ENCODE data around the gene LY86. TPM values are rescaled to one million over a fixed set of nuclear protein-coding genes. Genes with fewer than 3 reads are reported as not detected.

LY86 gene
- polyA plus RNA-seq, 4 donors, result 2.8 to 3.4 (median 3.0) TPM; not detected in 1

DNA sequence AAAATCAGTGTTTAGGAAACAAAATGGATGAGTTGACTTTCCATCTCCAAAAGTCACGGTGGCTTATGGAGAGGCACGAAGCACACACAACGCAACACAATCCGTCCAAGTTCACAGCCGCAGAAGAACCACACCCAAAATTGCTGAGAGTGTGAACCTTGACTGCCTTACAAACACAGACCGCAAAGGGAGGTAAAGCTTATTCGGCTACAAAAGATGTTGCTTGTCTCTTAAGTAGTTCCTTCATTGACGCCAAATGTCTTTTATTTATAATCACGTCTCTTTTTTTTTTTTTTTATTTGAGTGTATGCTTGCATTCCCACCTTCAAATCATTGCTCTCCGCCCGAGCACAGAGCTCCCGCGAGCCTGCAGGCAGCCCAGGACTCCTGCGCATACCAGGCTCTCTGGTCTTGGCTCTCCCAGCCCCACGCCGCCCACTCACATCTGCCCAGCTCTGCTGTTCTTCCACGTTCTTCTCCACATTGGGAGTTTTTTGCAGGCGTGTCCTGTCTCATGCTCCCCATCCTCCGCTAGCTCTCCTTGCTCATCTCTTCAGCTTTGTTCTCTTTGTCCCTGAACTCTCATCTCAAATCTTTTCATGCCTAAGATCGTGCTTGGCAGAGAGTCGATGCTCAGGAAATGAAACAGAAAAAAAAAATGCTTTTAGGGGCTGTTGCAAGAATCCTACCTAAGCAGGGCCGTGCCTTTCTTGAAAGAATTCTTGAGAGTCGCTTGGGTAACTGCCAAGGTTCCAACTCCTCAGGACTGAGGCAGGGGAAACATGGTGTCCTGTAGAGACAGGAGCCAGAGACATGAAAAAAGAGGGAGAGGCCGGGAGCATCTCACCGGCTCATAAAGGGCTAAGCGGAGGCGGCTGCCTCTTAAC lies 25.8 kb downstream of the LY86 start:
- H3K4me1 ChIP-seq (ENCODE audit: control insufficient read depth in 3 of 3, insufficient read depth in 2 of 3, low read depth in 1 of 3, low read length in 2 of 3), result peaks cover 0 to 4% (median 0%) of the 10 kb centered on the region in 3 donors
- no peak for FAIRE-seq
- H3K27me3 ChIP-seq (ENCODE audit: control insufficient read depth in 3 of 3, insufficient read depth in 3 of 3, low read length in 3 of 3), result peaks cover 0 to 8% (median 0%) of the 10 kb centered on the region in 3 donors
- DNase-seq, result no peak
- H3K4me3 ChIP-seq (ENCODE audit: low read depth in 1 of 3, low read length in 3 of 3), result no peak overlapping the region
- H3K27ac ChIP-seq (ENCODE audit: low read depth in 1 of 3, low read length in 2 of 3), result no peak overlapping the region
- no peaks in the 10 kb centered on the region for H3K9me3 ChIP-seq (ENCODE audit: control insufficient read depth in 2 of 2, insufficient read depth in 1 of 2, low read depth in 1 of 2, low read length in 1 of 2)
- H3K36me3 ChIP-seq (ENCODE audit: control insufficient read depth in 3 of 3, insufficient read depth in 2 of 3, low read depth in 1 of 3, low read length in 3 of 3), result no peaks in the 10 kb centered on the region
- WGBS, 3 donors, result 71 to 80% (median 75%) methylated on average over 27 of the region's 27 CpGs

DNA sequence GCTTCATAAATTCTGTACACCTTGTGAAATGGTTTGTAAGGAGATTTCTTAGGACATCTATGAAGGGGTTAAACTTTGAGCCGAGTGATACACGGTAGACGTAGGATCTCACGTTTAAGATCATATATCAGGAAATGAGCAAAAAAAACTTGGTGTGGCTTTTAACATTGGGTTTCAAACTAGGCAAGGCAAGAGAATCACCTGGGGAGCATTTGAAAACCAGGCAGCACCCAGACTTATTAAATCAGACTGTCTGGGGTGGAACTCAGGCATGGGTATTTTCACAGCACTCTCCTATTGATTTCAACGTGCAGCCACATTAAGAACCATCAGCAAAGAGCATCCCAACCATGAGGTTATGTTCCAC lies 26.4 kb downstream of the LY86 start:
- no peak for FAIRE-seq
- Histone ChIP-seq H3K27ac (ENCODE audit: low read depth in 1 of 3, low read length in 2 of 3) (no peak overlapping the region), H3K36me3 (ENCODE audit: control insufficient read depth in 3 of 3, insufficient read depth in 2 of 3, low read depth in 1 of 3, low read length in 3 of 3) (no peaks in the 10 kb centered on the region), H3K4me1 (ENCODE audit: control insufficient read depth in 3 of 3, insufficient read depth in 2 of 3, low read depth in 1 of 3, low read length in 2 of 3) (peaks cover 0 to 4% (median 0%) of the 10 kb centered on the region in 3 donors), H3K4me3 (ENCODE audit: low read depth in 1 of 3, low read length in 3 of 3) (no peak overlapping the region), H3K9me3 (ENCODE audit: control insufficient read depth in 2 of 2, insufficient read depth in 1 of 2, low read depth in 1 of 2, low read length in 1 of 2) (no peaks in the 10 kb centered on the region), H3K27me3 (ENCODE audit: control insufficient read depth in 3 of 3, insufficient read depth in 3 of 3, low read length in 3 of 3) (peaks cover 0 to 8% (median 0%) of the 10 kb centered on the region in 3 donors)
- 7 to 27% (median 25%) methylated on average over 5 of the region's 5 CpGs for WGBS, 3 donors
- no peak for DNase-seq

DNA sequence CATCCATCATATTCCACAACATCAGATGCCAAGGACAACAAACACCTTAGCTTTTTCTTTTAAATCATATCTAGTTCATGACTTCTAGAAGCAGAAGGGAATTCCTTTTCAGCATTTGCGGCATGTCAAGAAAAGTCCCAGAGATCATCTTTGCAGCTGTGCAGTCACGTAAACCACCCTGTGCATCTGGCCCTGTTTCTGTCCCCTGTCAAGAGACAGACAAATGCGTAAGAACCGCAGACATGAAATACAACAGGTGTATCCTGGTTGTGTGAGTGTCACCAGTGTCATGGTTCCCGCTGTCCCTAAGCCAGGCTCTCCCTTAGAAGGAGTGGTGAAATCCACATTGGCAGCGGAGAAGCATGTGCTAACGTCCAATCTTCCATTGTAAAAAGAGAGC lies 28.1 kb downstream of the LY86 start:
- DNase-seq (no peak), FAIRE-seq (no peak)
- Histone ChIP-seq H3K36me3 (ENCODE audit: control insufficient read depth in 3 of 3, insufficient read depth in 2 of 3, low read depth in 1 of 3, low read length in 3 of 3) (no peaks in the 10 kb centered on the region), H3K9me3 (ENCODE audit: control insufficient read depth in 2 of 2, insufficient read depth in 1 of 2, low read depth in 1 of 2, low read length in 1 of 2) (no peaks in the 10 kb centered on the region), H3K27me3 (ENCODE audit: control insufficient read depth in 3 of 3, insufficient read depth in 3 of 3, low read length in 3 of 3) (peaks cover 0 to 11% (median 0%) of the 10 kb centered on the region in 3 donors), H3K27ac (ENCODE audit: low read depth in 1 of 3, low read length in 2 of 3) (no peak overlapping the region), H3K4me1 (ENCODE audit: control insufficient read depth in 3 of 3, insufficient read depth in 2 of 3, low read depth in 1 of 3, low read length in 2 of 3) (no peaks in the 10 kb centered on the region), H3K4me3 (ENCODE audit: low read depth in 1 of 3, low read length in 3 of 3) (no peak overlapping the region)
- 78 to 87% (median 85%) methylated on average over 7 of the region's 7 CpGs for WGBS, 3 donors

DNA sequence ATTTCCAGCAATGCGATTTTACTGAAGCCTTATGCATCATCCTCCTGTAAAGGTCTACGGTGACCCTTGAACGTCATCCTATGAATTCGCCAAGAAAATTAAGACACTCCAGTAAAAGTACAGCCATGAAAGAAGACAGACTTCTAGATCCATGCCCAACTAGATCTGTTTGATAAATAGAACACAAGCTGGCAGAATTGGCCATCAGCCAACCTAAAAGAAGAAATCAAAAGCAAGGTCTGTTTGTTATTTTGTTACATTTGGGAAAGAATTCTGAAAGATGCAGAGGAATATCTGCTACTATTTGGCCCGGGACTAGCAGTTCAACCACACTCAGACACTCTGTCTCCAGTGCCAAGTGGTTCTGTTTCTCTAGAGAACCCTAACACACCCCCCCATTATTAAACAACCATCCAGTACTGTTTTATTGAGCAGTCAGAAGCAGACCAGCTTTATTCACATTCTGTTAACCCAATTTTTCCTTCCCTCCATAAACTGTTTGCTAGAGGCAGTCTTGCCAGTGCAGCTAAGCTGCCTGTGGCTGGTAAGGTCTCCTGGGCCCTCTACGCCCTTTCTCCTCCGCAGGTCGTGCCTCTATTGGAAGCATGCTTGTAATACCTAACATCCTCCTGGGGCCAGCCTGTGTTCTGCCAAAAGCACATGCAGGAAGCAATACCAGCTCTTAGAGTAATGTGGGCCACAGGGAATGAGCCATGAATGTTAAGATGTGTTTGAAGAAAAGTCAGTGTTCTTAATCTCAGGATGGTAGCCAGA lies 30.7 kb downstream of the LY86 start:
- no peaks in the 10 kb centered on the region for H3K9me3 ChIP-seq (ENCODE audit: control insufficient read depth in 2 of 2, insufficient read depth in 1 of 2, low read depth in 1 of 2, low read length in 1 of 2)
- H3K4me1 ChIP-seq (ENCODE audit: control insufficient read depth in 3 of 3, insufficient read depth in 2 of 3, low read depth in 1 of 3, low read length in 2 of 3), result no peaks in the 10 kb centered on the region
- no peak overlapping the region for H3K27ac ChIP-seq (ENCODE audit: low read depth in 1 of 3, low read length in 2 of 3)
- no peak overlapping the region for H3K4me3 ChIP-seq (ENCODE audit: low read depth in 1 of 3, low read length in 3 of 3)
- H3K27me3 ChIP-seq (ENCODE audit: control insufficient read depth in 3 of 3, insufficient read depth in 3 of 3, low read length in 3 of 3), result peaks cover 0 to 10% (median 2%) of the 10 kb centered on the region in 3 donors
- no peak for DNase-seq
- no peaks in the 10 kb centered on the region for H3K36me3 ChIP-seq (ENCODE audit: control insufficient read depth in 3 of 3, insufficient read depth in 2 of 3, low read depth in 1 of 3, low read length in 3 of 3)
- FAIRE-seq, result no peak
- WGBS, 3 donors, result 77 to 84% (median 81%) methylated on average over 8 of the region's 8 CpGs

DNA sequence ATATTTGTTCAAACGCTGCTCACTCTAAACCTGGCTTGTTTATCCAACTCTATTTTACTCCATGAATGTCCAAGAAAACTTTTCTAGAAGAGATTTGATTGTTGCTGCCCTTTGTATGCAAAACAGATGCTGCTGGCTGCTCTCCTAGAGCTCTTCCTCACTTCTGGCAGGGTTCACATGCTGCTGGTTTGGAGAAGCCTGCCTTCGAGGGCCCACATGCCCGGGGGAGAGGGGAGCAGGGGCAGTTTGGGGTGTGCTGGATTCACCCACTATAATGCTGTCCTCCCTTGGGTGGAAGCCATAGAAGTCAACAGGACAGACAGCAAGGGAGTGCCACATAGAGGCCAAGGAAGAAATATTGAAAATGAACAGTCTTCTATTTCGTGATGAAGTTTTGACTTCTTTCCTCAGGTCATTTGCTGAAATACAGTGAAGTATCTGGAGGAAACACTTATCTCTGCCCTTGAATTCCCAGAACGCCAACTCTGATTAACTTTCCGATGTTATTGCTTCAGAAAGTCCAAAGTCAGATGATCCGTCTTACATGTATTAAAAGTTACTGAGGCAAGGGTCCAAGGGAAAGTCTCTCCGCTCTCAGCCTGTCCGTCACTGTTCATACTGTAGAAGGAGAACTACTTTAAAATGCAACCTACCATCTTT lies 32.4 kb downstream of the LY86 start:
- WGBS, 3 donors, result 54 to 72% (median 68%) methylated on average over 9 of the region's 9 CpGs
- Histone ChIP-seq H3K9me3 (ENCODE audit: control insufficient read depth in 2 of 2, insufficient read depth in 1 of 2, low read depth in 1 of 2, low read length in 1 of 2) (no peaks in the 10 kb centered on the region), H3K4me3 (ENCODE audit: low read depth in 1 of 3, low read length in 3 of 3) (no peak overlapping the region), H3K27ac (ENCODE audit: low read depth in 1 of 3, low read length in 2 of 3) (no peak overlapping the region), H3K27me3 (ENCODE audit: control insufficient read depth in 3 of 3, insufficient read depth in 3 of 3, low read length in 3 of 3) (peaks cover 0 to 5% (median 2%) of the 10 kb centered on the region in 3 donors), H3K36me3 (ENCODE audit: control insufficient read depth in 3 of 3, insufficient read depth in 2 of 3, low read depth in 1 of 3, low read length in 3 of 3) (no peaks in the 10 kb centered on the region), H3K4me1 (ENCODE audit: control insufficient read depth in 3 of 3, insufficient read depth in 2 of 3, low read depth in 1 of 3, low read length in 2 of 3) (no peaks in the 10 kb centered on the region)
- DNase-seq (no peak), FAIRE-seq (no peak)

DNA sequence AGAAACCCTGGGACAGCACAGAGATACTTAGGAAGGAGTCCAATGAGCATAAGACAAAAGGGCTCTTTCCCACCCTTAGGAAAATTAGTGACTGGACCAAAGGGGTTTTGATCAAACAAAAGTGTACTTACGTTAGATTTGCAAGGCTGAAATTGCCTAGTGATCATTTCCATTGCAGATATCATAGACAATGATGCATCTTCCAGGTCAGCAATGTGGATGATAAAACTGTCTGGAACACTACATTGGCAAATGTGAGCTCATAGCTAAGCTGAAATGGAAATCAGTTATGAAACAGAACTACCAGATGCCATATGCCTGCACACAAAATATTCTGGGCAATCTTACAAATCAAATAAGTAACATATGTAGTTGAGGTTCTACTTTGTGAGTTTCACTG lies 34.0 kb downstream of the LY86 start:
- DNase-seq (no peak), FAIRE-seq (no peak)
- H3K4me3 ChIP-seq (ENCODE audit: low read depth in 1 of 3, low read length in 3 of 3), result no peak overlapping the region
- no peaks in the 10 kb centered on the region for H3K9me3 ChIP-seq (ENCODE audit: control insufficient read depth in 2 of 2, insufficient read depth in 1 of 2, low read depth in 1 of 2, low read length in 1 of 2)
- H3K36me3 ChIP-seq (ENCODE audit: control insufficient read depth in 3 of 3, insufficient read depth in 2 of 3, low read depth in 1 of 3, low read length in 3 of 3), result no peaks in the 10 kb centered on the region
- no peaks in the 10 kb centered on the region for H3K4me1 ChIP-seq (ENCODE audit: control insufficient read depth in 3 of 3, insufficient read depth in 2 of 3, low read depth in 1 of 3, low read length in 2 of 3)
- peaks cover 0 to 7% (median 2%) of the 10 kb centered on the region in 3 donors for H3K27me3 ChIP-seq (ENCODE audit: control insufficient read depth in 3 of 3, insufficient read depth in 3 of 3, low read length in 3 of 3)
- no peak overlapping the region for H3K27ac ChIP-seq (ENCODE audit: low read depth in 1 of 3, low read length in 2 of 3)
- WGBS, 3 donors, result 76 to 89% (median 88%) methylated on average over 1 of the region's 1 CpG

DNA sequence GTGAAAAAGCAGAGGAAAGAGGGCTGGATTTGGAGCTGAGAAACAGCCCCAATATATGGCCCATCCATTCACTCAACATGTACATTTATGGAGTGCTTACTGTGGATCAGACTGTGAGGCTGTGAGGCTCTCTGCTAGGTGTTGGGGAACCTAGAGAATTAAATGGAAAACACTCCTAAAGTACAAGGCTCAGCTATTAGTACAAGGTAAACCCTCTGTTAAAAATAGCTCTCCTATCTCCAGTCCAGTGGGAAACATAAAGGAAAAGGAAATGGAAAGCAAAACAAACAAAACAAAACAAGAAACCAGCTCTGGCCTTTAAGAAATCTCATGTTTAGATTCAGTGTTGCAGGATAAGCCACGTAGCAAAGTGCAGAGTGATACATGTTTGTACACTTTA lies 35.0 kb downstream of the LY86 start:
- Histone ChIP-seq H3K4me3 (ENCODE audit: low read depth in 1 of 3, low read length in 3 of 3) (no peak overlapping the region), H3K9me3 (ENCODE audit: control insufficient read depth in 2 of 2, insufficient read depth in 1 of 2, low read depth in 1 of 2, low read length in 1 of 2) (no peaks in the 10 kb centered on the region), H3K27me3 (ENCODE audit: control insufficient read depth in 3 of 3, insufficient read depth in 3 of 3, low read length in 3 of 3) (peaks cover 0 to 7% (median 2%) of the 10 kb centered on the region in 3 donors), H3K4me1 (ENCODE audit: control insufficient read depth in 3 of 3, insufficient read depth in 2 of 3, low read depth in 1 of 3, low read length in 2 of 3) (no peaks in the 10 kb centered on the region), H3K36me3 (ENCODE audit: control insufficient read depth in 3 of 3, insufficient read depth in 2 of 3, low read depth in 1 of 3, low read length in 3 of 3) (no peaks in the 10 kb centered on the region), H3K27ac (ENCODE audit: low read depth in 1 of 3, low read length in 2 of 3) (no peak overlapping the region)
- FAIRE-seq (no peak), DNase-seq (no peak)
- 37 to 51% (median 50%) methylated on average over 1 of the region's 1 CpG for WGBS, 3 donors

DNA sequence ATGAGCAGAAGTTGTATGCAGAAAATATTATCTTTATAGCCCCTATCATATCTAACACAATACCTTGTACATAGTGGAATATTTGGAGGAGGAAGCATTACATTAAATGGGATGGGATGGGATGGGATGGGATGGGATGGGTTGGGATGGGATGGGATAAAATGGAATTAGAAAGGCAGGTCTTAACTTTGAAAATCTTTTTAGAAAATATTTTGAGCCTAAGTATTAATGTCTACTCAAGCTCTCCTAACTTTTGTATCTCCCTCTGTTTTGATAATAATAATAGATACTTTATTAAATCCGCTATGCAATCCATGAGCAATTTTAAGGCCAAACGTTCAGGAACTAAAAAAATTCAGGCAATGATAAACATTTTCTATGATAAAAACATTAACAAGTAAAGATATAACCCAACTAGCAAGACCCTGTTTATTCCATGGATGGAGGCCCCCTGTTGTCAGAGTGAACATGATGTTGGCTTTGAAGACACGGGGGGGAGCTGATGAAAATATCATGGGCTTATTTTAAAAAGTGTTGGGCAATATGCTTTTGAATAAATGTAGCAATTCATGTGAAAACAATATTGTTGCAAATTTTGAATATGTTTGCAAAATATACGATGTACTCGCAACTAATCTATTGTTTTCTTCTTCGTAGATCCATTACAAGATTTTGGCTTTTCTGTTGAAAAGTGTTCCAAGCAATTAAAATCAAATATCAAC lies 35.9 kb downstream of the LY86 start:
- no peak overlapping the region for H3K27ac ChIP-seq (ENCODE audit: low read depth in 1 of 3, low read length in 2 of 3)
- DNase-seq (no peak), FAIRE-seq (no peak)
- no peaks in the 10 kb centered on the region for H3K4me1 ChIP-seq (ENCODE audit: control insufficient read depth in 3 of 3, insufficient read depth in 2 of 3, low read depth in 1 of 3, low read length in 2 of 3)
- WGBS, 3 donors, result 83 to 90% (median 85%) methylated on average over 6 of the region's 6 CpGs
- H3K27me3 ChIP-seq (ENCODE audit: control insufficient read depth in 3 of 3, insufficient read depth in 3 of 3, low read length in 3 of 3), result peaks cover 0 to 7% (median 2%) of the 10 kb centered on the region in 3 donors
- no peaks in the 10 kb centered on the region for H3K9me3 ChIP-seq (ENCODE audit: control insufficient read depth in 2 of 2, insufficient read depth in 1 of 2, low read depth in 1 of 2, low read length in 1 of 2)
- H3K36me3 ChIP-seq (ENCODE audit: control insufficient read depth in 3 of 3, insufficient read depth in 2 of 3, low read depth in 1 of 3, low read length in 3 of 3), result no peaks in the 10 kb centered on the region
- no peak overlapping the region for H3K4me3 ChIP-seq (ENCODE audit: low read depth in 1 of 3, low read length in 3 of 3)
